ENCODE data around the gene GCLC.
A peak's percentile ranks its signal among the peaks of the same experiment; 100 is the strongest.

The GCLC gene

DNA sequence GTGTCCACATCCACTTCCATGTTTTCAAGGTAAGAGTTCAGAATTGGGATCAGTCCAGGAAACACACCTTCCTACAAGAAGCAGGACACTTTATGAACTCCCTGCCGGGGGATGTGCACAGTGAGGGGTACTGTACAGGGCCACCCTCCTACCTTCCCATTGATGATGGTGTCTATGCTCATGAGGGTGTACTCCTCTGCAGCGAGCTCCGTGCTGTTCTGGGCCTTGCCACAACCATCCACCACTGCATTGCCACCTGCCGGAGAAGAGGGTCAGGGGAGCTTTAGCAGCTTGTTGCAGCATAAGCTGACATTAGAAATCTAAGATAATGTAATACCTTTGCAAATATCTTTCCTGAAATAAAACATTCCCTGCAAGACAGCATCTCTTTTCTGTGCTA lies 44.8 kb downstream of the GCLC start:
- Histone ChIP-seq H3K9ac (ENCODE audit: low read length) (no peak overlapping the region), H3K27ac (ENCODE audit: low read depth, low read length) (no peak overlapping the region), H3K4me3 (ENCODE audit: low read depth in 1 of 2, low read length in 2 of 2) (no peak overlapping the region), H3K36me3 (ENCODE audit: insufficient read depth, low read length) (peaks cover 36% of the 10 kb centered on the region), H3K4me1 (ENCODE audit: insufficient read depth, low read length) (peaks cover 23% of the 10 kb centered on the region), H3K9me3 (ENCODE audit: low read length) (no peaks in the 10 kb centered on the region), H3K27me3 (ENCODE audit: control insufficient read depth in 1 of 2, insufficient read depth in 2 of 2, low read length in 2 of 2) (no peaks in the 10 kb centered on the region)

DNA sequence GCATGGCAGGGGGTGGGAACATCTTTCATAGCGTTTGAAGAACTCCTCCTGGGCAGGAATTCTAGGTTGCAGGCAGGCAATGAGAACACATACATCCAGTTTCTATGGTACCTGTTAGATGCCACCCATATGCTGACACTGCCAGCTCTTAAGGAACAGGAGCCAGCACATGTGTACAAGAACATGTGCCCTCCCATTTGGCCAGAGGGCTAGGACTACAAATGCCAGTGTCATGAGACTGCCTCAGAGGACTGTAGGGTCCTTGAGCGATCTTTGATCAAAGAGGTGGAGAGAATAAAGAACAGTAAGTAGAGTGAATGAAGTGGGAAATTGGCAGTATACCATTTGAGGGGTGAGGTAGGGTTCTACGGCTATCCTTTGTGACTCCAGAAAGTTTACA lies 45.8 kb downstream of the GCLC start:
- no peak overlapping the region for H3K4me3 ChIP-seq (ENCODE audit: low read depth in 1 of 2, low read length in 2 of 2)

DNA sequence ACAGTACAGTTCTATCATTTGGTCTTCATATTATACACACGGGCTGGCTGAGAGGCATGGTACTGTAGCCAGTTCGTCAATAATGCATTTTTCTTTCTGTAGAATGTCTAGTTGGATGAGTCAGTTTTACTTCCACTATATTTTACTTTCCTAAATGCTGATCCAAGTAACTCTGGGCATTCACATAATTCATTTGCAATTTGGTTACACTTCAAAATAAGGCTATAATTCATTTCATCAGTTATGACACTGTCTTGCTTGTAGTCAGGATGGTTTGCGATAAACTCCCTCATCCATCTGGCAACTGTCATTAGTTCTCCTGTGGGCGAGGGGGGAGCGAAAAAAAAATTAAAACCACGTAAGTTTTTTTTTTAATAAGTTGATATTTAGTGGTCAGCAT lies 46.3 kb downstream of the GCLC start:
- no peak overlapping the region for H3K27ac ChIP-seq (ENCODE audit: low read depth, low read length)
- H3K4me3 ChIP-seq (ENCODE audit: low read depth in 1 of 2, low read length in 2 of 2): no peak overlapping the region
- peaks cover 23% of the 10 kb centered on the region for H3K36me3 ChIP-seq (ENCODE audit: insufficient read depth, low read length)
- no peak overlapping the region for H3K9ac ChIP-seq (ENCODE audit: low read length)
- peaks cover 27% of the 10 kb centered on the region for H3K4me1 ChIP-seq (ENCODE audit: insufficient read depth, low read length)
- no peaks in the 10 kb centered on the region for H3K9me3 ChIP-seq (ENCODE audit: low read length)
- no peaks in the 10 kb centered on the region for H3K27me3 ChIP-seq (ENCODE audit: control insufficient read depth in 1 of 2, insufficient read depth in 2 of 2, low read length in 2 of 2)

More for the DNA sequence above, 45.8 kb downstream of the GCLC start:
- no peak overlapping the region for H3K27ac ChIP-seq (ENCODE audit: low read depth, low read length)
- peaks cover 27% of the 10 kb centered on the region for H3K36me3 ChIP-seq (ENCODE audit: insufficient read depth, low read length)
- no peak overlapping the region for H3K9ac ChIP-seq (ENCODE audit: low read length)
- H3K4me1 ChIP-seq (ENCODE audit: insufficient read depth, low read length): peaks cover 23% of the 10 kb centered on the region
- no peaks in the 10 kb centered on the region for H3K27me3 ChIP-seq (ENCODE audit: control insufficient read depth in 1 of 2, insufficient read depth in 2 of 2, low read length in 2 of 2)
- no peaks in the 10 kb centered on the region for H3K9me3 ChIP-seq (ENCODE audit: low read length)

DNA sequence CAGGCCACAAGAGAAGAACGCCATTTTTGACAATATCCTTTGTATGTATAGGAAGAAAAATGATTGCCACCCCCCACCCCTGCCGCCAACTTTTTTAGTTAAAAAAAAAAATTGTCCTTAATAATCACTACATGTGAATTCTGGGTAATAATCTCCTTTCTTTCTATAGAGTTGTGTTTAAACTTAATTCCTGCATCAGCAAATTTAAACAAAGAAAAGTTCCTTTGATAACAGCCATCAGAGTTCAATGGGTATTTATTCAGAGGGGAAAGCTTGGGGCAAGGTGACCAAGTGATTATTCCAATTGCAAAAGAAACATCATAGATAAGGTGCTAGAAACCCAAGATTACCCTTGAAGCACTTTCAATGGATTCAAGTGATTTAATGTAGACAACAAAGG lies 47.0 kb downstream of the GCLC start:
- Histone ChIP-seq H3K27me3 (ENCODE audit: control insufficient read depth in 1 of 2, insufficient read depth in 2 of 2, low read length in 2 of 2) (no peaks in the 10 kb centered on the region), H3K4me3 (ENCODE audit: low read depth in 1 of 2, low read length in 2 of 2) (no peak overlapping the region), H3K9me3 (ENCODE audit: low read length) (no peaks in the 10 kb centered on the region), H3K4me1 (ENCODE audit: insufficient read depth, low read length) (peaks cover 29% of the 10 kb centered on the region), H3K36me3 (ENCODE audit: insufficient read depth, low read length) (peaks cover 17% of the 10 kb centered on the region), H3K9ac (ENCODE audit: low read length) (no peak overlapping the region), H3K27ac (ENCODE audit: low read depth, low read length) (no peak overlapping the region)

DNA sequence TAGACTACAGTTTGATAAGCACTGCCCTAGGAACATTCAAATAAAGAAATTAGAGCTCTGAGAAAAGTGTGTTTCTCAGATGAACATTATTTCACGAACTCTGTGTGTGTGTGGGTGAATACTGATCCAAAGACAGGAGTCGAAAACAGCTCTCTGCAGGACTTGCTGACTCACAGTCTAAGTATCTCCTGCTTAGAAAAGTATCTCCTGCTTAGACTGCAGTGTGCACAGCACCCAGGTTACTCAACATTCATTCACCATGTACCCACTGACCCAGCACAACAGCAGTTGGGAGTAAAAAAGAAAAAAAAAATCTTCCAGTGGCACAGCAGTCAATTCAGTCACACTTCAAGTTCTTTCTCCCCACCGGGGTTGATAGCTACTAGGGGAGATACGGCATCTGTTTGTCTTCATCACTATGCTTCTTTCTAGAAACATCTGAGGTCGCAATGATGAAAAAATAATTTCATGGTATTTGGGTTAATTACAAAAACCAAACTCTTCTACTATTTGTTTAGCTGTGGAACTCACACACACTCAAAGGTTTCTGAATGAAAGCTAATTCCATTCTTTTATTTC lies 48.0 kb downstream of the GCLC start:
- Histone ChIP-seq H3K4me3 (ENCODE audit: low read depth in 1 of 2, low read length in 2 of 2) (no peak overlapping the region), H3K9ac (ENCODE audit: low read length) (no peak overlapping the region), H3K36me3 (ENCODE audit: insufficient read depth, low read length) (peaks cover 17% of the 10 kb centered on the region), H3K4me1 (ENCODE audit: insufficient read depth, low read length) (peaks cover 29% of the 10 kb centered on the region), H3K9me3 (ENCODE audit: low read length) (no peaks in the 10 kb centered on the region), H3K27me3 (ENCODE audit: control insufficient read depth in 1 of 2, insufficient read depth in 2 of 2, low read length in 2 of 2) (no peaks in the 10 kb centered on the region), H3K27ac (ENCODE audit: low read depth, low read length) (no peak overlapping the region)

DNA sequence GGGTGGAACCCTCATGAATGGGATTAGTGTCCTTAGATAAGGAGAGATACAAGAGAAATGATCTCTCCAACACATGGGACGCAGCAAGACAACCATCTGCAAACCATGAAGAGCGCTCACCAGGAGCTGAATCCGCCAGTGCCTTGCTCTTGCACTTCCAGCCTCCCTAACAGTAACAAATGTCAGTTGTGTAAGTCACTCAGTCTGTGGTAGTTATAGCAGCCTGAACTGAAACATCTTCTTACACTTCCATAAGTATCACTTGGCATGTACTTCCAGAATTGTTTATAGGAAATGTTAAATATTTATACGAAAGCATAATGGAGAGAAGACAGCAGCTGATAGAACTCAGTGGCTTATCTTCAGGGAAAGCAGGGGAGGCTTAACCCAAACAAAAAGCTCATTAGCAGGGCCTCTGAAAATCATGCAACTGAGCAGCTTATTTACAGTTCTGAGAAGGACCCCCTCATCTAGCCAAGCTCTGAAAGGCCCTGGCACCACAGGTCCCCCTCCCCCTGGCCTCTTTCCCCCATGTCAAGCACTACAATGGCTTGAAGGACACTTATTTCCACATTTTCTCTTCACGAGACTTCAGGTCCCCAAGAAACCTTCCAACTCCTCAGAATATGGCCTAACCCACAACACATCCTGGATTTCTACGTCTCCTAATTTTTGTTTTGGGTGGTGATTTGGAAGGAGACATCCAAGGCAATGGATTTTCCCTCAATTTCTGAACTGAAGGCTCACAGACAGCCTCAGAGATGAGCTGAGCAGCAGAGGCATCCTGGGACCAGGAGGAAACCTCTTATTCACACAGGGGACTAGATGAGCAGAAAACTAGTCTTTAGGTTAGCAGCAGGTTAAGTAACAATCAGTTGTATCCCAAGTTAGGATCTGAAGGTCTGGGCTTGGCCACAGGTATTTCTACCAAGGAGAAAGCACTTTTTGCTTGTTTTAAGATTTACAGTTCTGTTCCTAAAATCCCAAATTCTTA lies 49.1 kb downstream of the GCLC start:
- no peak overlapping the region for H3K4me3 ChIP-seq (ENCODE audit: low read depth in 1 of 2, low read length in 2 of 2)
- no peak overlapping the region for H3K9ac ChIP-seq (ENCODE audit: low read length)
- H3K4me1 ChIP-seq (ENCODE audit: insufficient read depth, low read length): peaks cover 29% of the 10 kb centered on the region
- H3K9me3 ChIP-seq (ENCODE audit: low read length): no peaks in the 10 kb centered on the region
- peaks cover 17% of the 10 kb centered on the region for H3K36me3 ChIP-seq (ENCODE audit: insufficient read depth, low read length)
- no peak overlapping the region for H3K27ac ChIP-seq (ENCODE audit: low read depth, low read length)
- no peaks in the 10 kb centered on the region for H3K27me3 ChIP-seq (ENCODE audit: control insufficient read depth in 1 of 2, insufficient read depth in 2 of 2, low read length in 2 of 2)

DNA sequence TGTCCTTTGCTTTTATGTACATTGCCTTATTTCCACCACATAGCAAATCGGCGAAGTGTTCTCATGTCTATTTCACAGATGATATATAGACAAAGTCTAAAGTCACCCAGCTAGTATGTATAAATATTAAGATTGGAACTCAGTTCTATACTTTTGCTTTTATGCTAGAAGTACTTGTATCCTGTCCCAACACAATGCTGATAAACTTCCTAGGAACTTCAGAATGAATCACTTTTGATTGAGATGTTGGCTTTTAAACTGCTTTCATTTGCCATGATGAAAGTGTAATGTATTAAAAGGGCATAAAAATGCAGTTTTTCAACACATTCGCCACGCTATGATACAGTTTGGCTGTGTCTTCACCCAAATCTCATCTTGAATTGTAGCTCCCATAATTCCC lies 50.8 kb downstream of the GCLC start:
- H3K27ac ChIP-seq (ENCODE audit: low read depth, low read length): no peak overlapping the region
- no peaks in the 10 kb centered on the region for H3K27me3 ChIP-seq (ENCODE audit: control insufficient read depth in 1 of 2, insufficient read depth in 2 of 2, low read length in 2 of 2)
- no peak overlapping the region for H3K4me3 ChIP-seq (ENCODE audit: low read depth in 1 of 2, low read length in 2 of 2)
- no peak overlapping the region for H3K9ac ChIP-seq (ENCODE audit: low read length)
- H3K4me1 ChIP-seq (ENCODE audit: insufficient read depth, low read length): peaks cover 29% of the 10 kb centered on the region
- no peaks in the 10 kb centered on the region for H3K9me3 ChIP-seq (ENCODE audit: low read length)
- H3K36me3 ChIP-seq (ENCODE audit: insufficient read depth, low read length): peaks cover 3% of the 10 kb centered on the region

DNA sequence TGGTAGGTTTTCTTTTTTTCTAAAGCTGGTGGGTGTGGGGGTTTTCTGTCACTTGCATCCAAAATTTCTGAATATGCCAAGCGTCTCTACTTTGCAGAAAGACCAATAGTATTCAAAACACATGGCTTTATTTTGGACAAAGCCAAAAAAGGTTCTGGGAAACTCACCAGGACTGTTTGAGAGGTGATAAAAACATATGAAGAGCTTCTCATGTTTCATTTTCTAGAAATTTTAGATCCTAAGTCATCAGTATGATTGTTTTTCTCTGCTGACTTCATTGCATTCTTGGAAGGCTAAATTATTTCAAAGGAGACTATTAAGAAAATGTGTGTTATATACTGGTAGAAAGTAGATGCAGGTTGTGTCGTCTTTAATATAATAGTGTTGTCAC lies 51.3 kb downstream of the GCLC start:
- Histone ChIP-seq H3K4me3 (ENCODE audit: low read depth in 1 of 2, low read length in 2 of 2) (peak overlapping the region in 1 of 2 donors; percentile 42), H3K27ac (ENCODE audit: low read depth, low read length) (no peak overlapping the region), H3K27me3 (ENCODE audit: control insufficient read depth in 1 of 2, insufficient read depth in 2 of 2, low read length in 2 of 2) (no peaks in the 10 kb centered on the region), H3K9ac (ENCODE audit: low read length) (no peak overlapping the region), H3K9me3 (ENCODE audit: low read length) (no peaks in the 10 kb centered on the region), H3K36me3 (ENCODE audit: insufficient read depth, low read length) (no peaks in the 10 kb centered on the region), H3K4me1 (ENCODE audit: insufficient read depth, low read length) (peaks cover 29% of the 10 kb centered on the region)

DNA sequence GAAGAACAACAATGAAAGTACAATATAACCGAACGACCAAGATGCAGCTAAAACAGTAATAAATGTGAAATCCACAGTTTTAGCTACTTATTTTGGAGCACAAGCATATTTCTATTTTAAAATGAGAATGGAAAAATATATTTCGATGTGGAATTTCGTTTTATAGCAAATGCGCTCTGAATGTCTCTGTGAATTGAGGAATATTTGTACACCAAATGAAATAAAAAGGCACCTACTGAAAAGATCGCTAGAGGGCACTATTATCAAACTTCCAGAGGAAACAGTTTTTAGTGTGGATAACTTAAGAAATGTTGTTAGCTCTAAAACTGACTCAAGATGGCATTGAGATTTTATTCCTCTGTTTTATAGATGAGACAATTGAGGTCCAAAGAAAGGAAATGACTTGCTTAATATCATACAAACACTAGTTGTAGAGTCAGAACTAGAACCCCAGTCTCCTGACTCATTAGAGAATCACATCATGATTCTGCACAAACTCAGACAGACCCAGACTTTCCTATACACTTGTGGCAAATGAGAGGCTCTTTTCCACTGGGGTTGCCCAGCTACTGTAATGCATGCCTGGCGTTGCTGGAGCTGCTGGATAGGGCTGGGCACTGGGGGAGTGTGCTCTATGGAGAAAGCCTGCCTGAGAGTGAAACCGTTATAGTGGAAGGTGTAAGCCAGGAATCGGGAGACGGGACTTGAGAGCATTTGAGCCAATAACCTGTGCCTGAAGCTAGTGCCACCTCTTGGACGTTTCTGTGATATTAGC lies 51.9 kb downstream of the GCLC start:
- Histone ChIP-seq H3K4me1 (ENCODE audit: insufficient read depth, low read length) (peaks cover 29% of the 10 kb centered on the region), H3K9me3 (ENCODE audit: low read length) (no peaks in the 10 kb centered on the region), H3K27me3 (ENCODE audit: control insufficient read depth in 1 of 2, insufficient read depth in 2 of 2, low read length in 2 of 2) (no peaks in the 10 kb centered on the region), H3K27ac (ENCODE audit: low read depth, low read length) (no peak overlapping the region), H3K4me3 (ENCODE audit: low read depth in 1 of 2, low read length in 2 of 2) (peak overlapping the region in 1 of 2 donors; percentile 42), H3K36me3 (ENCODE audit: insufficient read depth, low read length) (no peaks in the 10 kb centered on the region), H3K9ac (ENCODE audit: low read length) (no peak overlapping the region)

DNA sequence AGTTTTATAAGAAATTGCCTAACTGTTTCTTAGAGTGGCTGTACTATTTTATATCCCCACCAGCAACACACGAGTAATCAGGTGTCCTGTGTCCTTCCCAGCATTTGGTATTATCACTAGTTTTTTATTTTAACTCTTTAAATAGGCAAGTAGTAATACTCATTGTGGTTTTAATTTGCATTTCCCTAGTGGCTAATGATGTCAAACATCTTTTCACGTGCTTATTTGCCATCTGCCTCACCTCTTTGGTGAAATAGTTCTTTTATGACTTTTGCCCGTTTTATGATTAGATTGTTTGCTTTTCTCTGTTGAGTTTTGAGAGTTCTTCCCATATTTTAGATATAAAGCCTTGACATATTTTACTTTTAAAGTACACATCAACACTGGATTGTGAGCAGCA lies 57.8 kb downstream of the GCLC start:
- Histone ChIP-seq H3K4me1 (ENCODE audit: insufficient read depth, low read length) (no peaks in the 10 kb centered on the region), H3K27ac (ENCODE audit: low read depth, low read length) (no peak overlapping the region), H3K27me3 (ENCODE audit: control insufficient read depth in 1 of 2, insufficient read depth in 2 of 2, low read length in 2 of 2) (no peaks in the 10 kb centered on the region), H3K9ac (ENCODE audit: low read length) (no peak overlapping the region), H3K36me3 (ENCODE audit: insufficient read depth, low read length) (no peaks in the 10 kb centered on the region), H3K4me3 (ENCODE audit: low read depth in 1 of 2, low read length in 2 of 2) (no peak overlapping the region), H3K9me3 (ENCODE audit: low read length) (no peaks in the 10 kb centered on the region)

DNA sequence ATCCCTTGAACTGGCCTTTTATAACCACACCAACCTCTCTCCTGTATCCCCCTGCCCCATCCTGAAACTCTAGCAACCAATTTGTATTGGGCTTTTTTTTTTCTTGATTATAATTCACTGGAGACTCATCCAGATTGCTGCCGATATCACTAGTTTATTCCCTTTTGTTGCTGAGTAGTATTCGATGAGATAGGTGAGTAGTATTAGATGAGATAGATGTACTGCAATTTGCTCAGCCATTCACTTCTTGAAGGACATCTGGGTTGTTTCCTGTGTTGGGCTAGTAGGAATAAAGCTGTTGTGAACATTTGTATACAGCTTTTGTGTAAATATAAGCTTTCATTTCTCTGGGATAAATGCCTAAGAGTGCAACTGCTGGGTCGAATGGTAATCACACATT lies 58.2 kb downstream of the GCLC start:
- H3K4me1 ChIP-seq (ENCODE audit: insufficient read depth, low read length): no peaks in the 10 kb centered on the region
- no peak overlapping the region for H3K4me3 ChIP-seq (ENCODE audit: low read depth in 1 of 2, low read length in 2 of 2)
- H3K9me3 ChIP-seq (ENCODE audit: low read length): no peaks in the 10 kb centered on the region
- no peak overlapping the region for H3K9ac ChIP-seq (ENCODE audit: low read length)
- no peak overlapping the region for H3K27ac ChIP-seq (ENCODE audit: low read depth, low read length)
- no peaks in the 10 kb centered on the region for H3K36me3 ChIP-seq (ENCODE audit: insufficient read depth, low read length)
- H3K27me3 ChIP-seq (ENCODE audit: control insufficient read depth in 1 of 2, insufficient read depth in 2 of 2, low read length in 2 of 2): no peaks in the 10 kb centered on the region
